GM19025 (cell line): Measurements from ENCODE around the gene UBTD2.
"Not testable (repeated sequence)": the region's sequence is repeated elsewhere in the genome, so short reads cannot be mapped to it uniquely, and the experiment has no call there.

Experiments used
- ATAC-seq: cut with Tn5 transposase; IDR thresholded peaks from one replicate; pipeline ENCODE4 v1.9.1; 2021; ENCODE audit warnings: mild to moderate bottlenecking, low read depth, moderate library complexity; ENCODE audit not compliant: unreplicated experiment

Gene UBTD2

DNA sequence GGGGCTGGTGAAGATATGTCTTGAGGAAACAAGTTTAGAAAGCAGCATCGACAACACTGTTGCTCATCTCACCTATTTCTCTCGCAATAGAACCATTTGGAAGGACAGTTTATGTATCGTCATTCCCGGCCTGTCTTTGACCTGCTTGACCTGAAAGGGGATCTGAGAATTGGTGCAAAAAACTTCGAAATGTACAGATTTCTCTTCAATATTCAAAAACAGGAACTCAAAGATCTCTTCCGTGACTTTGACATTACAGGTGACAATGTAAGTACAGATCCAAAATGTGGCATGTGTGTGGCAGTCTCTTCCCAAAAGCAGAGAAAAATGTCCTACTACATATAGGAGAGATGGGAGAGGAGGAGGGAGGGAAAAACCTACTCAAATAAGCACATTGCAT is 83.1 kb downstream of the UBTD2 start:
- ATAC-seq: no peak

- no peak for ATAC-seq
Observed at GRCh38 chr5:172199446-172199845, 84.1 kb downstream of the UBTD2 start.

DNA sequence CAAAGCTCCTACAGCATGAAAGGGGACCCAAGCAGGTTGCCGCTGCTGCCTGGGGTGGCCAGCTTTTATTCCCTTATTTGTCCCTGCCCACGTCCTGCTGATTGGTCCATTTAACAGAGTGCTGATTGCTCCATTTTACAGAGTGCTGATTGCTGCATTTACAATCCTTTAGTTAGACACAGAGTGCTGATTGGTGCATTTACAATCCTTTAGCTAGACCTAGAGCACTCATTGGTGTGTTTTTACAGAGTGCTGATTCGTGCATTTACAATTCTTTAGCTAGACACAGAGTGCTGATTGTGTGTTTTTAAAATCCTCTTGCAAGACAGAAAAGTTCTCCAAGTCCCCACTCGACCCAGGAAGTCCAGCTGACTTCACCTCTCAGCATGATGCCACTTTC is 85.8 kb downstream of the UBTD2 start:
- ATAC-seq: not testable (repeated sequence)

GRCh38 chr5:172194985-172195774 is 88.4 kb downstream of the UBTD2 start:
- no peak for ATAC-seq

- ATAC-seq: no peak
Observed at GRCh38 chr5:172193872-172194271, 89.7 kb downstream of the UBTD2 start, which contains the start of gene EFCAB9. Gene EFCAB9, plus strand, starts transcription at chr5:172194172. Its CDS starts 1 bp downstream, at chr5:172194173.

GRCh38 chr5:172189693-172190296 is 93.8 kb downstream of the UBTD2 start:
- ATAC-seq: no peak

- no peak for ATAC-seq
Observed at GRCh38 chr5:172188893-172189692, 94.5 kb downstream of the UBTD2 start.

- peak; percentile 68 for ATAC-seq
Observed at GRCh38 chr5:172188033-172188892, 95.3 kb downstream of the UBTD2 start, which contains the start of gene STK10. Gene STK10, minus strand, starts transcription at chr5:172188224. Its CDS starts 182 bp downstream, at chr5:172188042.

- ATAC-seq: peak; percentile 16
Observed at GRCh38 chr5:172187118-172188032, 96.2 kb downstream of the UBTD2 start.

GRCh38 chr5:172186114-172186695 is 97.4 kb downstream of the UBTD2 start:
- ATAC-seq: no peak

DNA sequence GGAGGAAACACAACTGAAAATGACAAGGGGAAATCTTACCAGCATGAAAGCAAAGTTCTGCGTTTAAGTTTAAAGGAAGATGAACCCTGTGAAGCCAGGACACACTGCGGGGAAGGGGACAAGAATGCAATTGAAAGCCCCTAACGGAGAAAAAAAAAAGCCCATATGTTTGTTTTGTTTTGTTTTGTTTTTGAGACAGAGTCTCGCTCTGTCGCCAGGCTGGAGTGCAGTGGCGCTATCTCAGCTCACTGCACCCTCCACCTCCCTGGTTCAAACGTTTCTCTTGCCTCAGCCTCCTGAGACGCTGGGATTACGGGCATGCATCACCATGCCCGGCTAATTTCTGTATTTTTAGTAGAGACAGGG is 98.5 kb downstream of the UBTD2 start:
- ATAC-seq: no peak

GRCh38 chr5:172183881-172184280 is 99.7 kb downstream of the UBTD2 start:
- no peak for ATAC-seq

DNA sequence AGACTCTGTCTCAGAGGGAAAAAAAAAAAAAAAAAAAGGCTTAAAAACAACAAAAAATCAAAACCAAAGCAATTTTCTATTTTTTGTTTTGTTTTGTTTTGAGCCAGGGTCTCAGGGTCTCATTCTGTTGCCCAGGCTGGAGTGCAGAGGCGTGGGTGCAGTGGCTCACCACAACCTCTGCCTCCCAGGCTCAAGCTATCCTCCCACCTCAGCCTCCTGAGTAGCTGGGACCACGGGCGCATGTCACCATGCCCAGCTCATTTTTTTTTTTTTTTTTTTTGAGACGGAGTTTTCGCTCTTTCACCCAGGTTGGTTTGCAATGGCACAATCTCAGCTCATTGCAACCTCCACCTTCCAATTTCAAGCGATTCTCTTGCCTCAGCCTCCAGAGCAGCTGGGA is 101.3 kb downstream of the UBTD2 start:
- ATAC-seq: no peak

- ATAC-seq: no peak
Observed at GRCh38 chr5:172180936-172181335, 102.6 kb downstream of the UBTD2 start.

DNA sequence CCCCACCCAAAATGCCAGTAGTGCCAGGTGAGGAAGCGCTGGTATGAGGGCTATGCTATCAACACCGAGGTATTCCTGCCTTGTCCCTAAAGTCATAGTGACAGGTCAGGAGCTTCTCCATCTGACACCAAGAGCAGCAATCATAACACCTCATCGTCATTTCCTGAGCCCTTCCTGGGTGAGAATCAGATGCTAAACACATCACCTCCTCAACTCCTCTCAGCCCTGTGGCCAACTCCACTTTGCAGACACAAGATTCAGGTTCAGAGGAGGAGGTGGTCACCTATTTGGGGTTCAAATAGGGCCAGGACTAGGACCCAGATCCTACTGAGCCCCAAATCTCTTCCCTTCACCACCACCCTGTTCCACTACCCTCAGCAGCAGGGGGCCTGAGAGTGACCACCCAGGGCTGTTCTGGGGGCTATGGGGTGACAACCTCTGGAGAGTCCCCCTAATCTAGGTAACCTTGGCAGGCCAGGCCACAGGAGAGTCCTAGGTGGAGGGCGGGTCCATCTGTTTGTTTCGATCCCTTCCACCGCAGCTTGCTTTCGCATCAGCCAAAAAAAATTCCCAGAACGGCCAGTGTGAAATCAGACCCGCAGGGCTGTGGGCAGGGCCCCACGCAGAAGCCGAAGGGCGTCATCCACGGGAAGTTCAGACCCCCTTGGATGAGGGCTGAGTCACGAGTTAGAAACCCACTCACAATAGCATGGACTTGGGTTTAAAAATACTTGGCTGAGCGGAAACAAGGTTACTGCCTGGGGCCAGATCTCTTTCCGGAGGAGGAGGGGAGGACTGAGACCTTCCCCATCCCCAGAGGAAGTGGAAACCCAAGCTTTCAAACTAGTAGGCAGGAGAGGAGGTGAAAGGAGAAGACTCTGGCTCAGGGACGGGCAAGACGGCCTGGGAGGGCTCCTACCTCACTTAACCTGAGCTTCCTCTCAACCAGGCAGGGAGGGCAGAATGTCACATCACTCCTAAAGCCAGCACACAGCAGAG is 104.3 kb downstream of the UBTD2 start:
- peak; percentile 34 for ATAC-seq

- no peak for ATAC-seq
Observed at GRCh38 chr5:172178301-172178987, 105.1 kb downstream of the UBTD2 start.

DNA sequence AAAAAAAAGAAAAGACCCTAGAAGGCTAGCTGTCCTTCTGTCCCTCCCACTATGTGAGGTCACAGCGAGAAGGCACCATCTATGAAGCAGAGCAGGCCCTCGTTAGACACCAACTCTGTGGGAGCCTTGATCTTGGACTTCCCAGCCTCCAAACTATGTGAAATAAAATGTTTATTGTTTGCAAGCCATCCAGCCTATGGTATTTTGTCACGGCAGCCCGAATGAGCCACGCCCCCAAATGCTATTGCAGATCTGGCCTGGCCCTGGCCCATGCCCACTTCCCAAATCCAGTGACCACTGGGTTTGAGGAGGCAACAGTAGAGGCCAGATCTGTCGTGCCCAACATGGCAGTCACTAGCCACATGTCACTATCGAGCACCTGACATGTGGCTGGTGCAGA is 106.4 kb downstream of the UBTD2 start:
- ATAC-seq: no peak
